Ishikawa (cell line): Measurements from ENCODE around the gene CTNNA3.

Experiments
- CEBPB ChIP-seq: IDR thresholded peaks from 2 replicates; pipeline ENCODE4 v1.6.1; 2012
- CREB1 ChIP-seq: IDR thresholded peaks from 2 replicates; pipeline ENCODE4 v1.6.1; 2012; ENCODE audit warnings: low read depth
- EGR1 ChIP-seq: IDR thresholded peaks from 2 replicates; pipeline ENCODE4 v1.6.1; 2012
- EP300 ChIP-seq: IDR thresholded peaks from 2 replicates; pipeline ENCODE4 v1.6.1; 2012; ENCODE audit warnings: borderline replicate concordance
- FOXM1 ChIP-seq: IDR thresholded peaks from 2 replicates; pipeline ENCODE4 v1.6.1; 2012; ENCODE audit warnings: low read depth, borderline replicate concordance
- NFIC ChIP-seq: IDR thresholded peaks from 2 replicates; pipeline ENCODE4 v1.6.1; 2012
- RAD21 ChIP-seq: IDR thresholded peaks from 2 replicates; pipeline ENCODE4 v1.6.1; 2012; ENCODE audit warnings: low read depth
- TAF1 ChIP-seq: IDR thresholded peaks from 2 replicates; pipeline ENCODE4 v1.6.1; 2012; ENCODE audit warnings: low read depth, mild to moderate bottlenecking
- TCF12 ChIP-seq: IDR thresholded peaks from 2 replicates; pipeline ENCODE4 v1.6.1; 2012; ENCODE audit warnings: low read depth
- TEAD4 ChIP-seq: IDR thresholded peaks from 2 replicates; pipeline ENCODE4 v1.6.1; 2012
- YY1 ChIP-seq: IDR thresholded peaks from 2 replicates; pipeline ENCODE4 v1.6.1; 2012; ENCODE audit warnings: low read depth
- ZBTB7A ChIP-seq: IDR thresholded peaks from 2 replicates; pipeline ENCODE4 v1.6.1; 2012; ENCODE audit warnings: low read depth
- TF ChIP-seq, protein P1 (sequence below): IDR thresholded peaks from 2 replicates; pipeline ENCODE4 v1.6.1; 2012
- TF ChIP-seq, protein P2 (sequence below): IDR thresholded peaks from 2 replicates; pipeline ENCODE4 v1.6.1; 2012
- TF ChIP-seq, protein P3 (sequence below): IDR thresholded peaks from 2 replicates; pipeline ENCODE4 v1.6.1; 2012; ENCODE audit warnings: low read depth, mild to moderate bottlenecking

Gene CTNNA3

DNA sequence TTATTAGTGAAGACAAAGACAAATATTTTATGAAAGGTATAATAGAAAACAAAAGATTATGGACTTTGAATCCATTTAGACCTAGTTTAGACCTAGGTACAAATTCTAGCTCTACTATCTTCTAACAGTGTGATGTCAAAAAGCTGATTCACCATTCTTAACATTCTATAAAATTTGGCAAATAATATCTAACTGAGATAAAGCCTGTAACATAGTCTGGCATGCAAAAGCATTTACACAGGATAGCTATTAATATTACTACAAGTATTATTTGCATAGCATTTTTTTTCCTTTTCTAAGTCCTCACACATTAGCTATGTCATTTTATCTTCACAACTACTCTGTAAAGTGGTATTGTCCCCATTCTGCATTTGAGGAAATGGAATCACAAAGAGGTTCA is 949.7 kb downstream of the CTNNA3 start:
- TF ChIP-seq, protein P1, sequence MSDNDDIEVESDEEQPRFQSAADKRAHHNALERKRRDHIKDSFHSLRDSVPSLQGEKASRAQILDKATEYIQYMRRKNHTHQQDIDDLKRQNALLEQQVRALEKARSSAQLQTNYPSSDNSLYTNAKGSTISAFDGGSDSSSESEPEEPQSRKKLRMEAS, result no peak
- no peak for TF ChIP-seq TEAD4
- no peak for TF ChIP-seq FOXM1
- no peak for TF ChIP-seq EGR1
- no peak for TF ChIP-seq NFIC
- no peak for TF ChIP-seq RAD21
- TF ChIP-seq, protein P2, sequence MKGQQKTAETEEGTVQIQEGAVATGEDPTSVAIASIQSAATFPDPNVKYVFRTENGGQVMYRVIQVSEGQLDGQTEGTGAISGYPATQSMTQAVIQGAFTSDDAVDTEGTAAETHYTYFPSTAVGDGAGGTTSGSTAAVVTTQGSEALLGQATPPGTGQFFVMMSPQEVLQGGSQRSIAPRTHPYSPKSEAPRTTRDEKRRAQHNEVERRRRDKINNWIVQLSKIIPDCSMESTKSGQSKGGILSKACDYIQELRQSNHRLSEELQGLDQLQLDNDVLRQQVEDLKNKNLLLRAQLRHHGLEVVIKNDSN, result no peak
- TF ChIP-seq TAF1, result no peak
- TF ChIP-seq CEBPB, result no peak
- TF ChIP-seq TCF12, result no peak
- TF ChIP-seq, protein P3, sequence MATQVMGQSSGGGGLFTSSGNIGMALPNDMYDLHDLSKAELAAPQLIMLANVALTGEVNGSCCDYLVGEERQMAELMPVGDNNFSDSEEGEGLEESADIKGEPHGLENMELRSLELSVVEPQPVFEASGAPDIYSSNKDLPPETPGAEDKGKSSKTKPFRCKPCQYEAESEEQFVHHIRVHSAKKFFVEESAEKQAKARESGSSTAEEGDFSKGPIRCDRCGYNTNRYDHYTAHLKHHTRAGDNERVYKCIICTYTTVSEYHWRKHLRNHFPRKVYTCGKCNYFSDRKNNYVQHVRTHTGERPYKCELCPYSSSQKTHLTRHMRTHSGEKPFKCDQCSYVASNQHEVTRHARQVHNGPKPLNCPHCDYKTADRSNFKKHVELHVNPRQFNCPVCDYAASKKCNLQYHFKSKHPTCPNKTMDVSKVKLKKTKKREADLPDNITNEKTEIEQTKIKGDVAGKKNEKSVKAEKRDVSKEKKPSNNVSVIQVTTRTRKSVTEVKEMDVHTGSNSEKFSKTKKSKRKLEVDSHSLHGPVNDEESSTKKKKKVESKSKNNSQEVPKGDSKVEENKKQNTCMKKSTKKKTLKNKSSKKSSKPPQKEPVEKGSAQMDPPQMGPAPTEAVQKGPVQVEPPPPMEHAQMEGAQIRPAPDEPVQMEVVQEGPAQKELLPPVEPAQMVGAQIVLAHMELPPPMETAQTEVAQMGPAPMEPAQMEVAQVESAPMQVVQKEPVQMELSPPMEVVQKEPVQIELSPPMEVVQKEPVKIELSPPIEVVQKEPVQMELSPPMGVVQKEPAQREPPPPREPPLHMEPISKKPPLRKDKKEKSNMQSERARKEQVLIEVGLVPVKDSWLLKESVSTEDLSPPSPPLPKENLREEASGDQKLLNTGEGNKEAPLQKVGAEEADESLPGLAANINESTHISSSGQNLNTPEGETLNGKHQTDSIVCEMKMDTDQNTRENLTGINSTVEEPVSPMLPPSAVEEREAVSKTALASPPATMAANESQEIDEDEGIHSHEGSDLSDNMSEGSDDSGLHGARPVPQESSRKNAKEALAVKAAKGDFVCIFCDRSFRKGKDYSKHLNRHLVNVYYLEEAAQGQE, result no peak
- no peak for TF ChIP-seq CREB1
- TF ChIP-seq ZBTB7A, result no peak
- no peak for TF ChIP-seq YY1
- TF ChIP-seq EP300, result no peak

DNA sequence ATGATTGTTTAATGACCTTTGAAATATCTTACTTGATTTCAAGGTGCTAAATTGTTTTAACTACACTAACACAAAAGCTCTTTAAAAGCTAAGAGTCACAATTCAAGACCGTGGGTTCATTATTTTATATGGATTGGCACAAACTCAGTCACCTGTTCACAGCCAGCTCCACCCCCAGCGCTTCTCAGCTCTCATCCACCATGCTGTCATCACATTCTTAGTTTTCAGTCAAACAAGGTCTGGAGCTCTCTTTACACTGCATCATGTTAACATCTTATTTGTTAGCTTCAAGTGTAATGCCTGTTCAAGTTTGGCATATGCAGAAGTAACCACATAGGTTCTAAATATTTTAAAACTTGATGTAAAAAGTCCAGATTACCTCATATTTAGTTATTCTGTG is 951.1 kb downstream of the CTNNA3 start:
- TF ChIP-seq TAF1, result no peak
- TF ChIP-seq NFIC, result no peak
- TF ChIP-seq, protein P1, result no peak
- no peak for TF ChIP-seq EGR1
- TF ChIP-seq CEBPB, result no peak
- no peak for TF ChIP-seq CREB1
- no peak for TF ChIP-seq TCF12
- TF ChIP-seq FOXM1, result no peak
- no peak for TF ChIP-seq ZBTB7A

DNA sequence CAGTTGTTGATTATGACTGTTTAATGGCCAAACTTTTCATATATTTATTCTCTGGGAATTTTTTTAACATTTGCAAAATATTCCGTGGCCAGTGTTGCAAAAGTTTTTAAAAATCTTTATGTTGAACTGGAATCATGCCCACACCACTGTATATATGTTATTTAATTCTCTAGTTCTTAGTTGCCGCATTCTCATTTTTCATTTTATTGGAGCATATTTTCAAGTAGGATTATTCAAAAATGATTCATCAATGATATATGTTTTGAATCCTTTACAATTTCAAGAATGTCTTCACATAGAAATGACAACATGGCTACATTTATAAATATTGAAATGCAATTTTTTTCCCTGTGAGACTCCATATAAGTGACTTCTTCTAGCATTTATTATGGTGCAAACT is 958.8 kb downstream of the CTNNA3 start:
- no peak for TF ChIP-seq YY1
- TF ChIP-seq, protein P3, result no peak
- no peak for TF ChIP-seq CEBPB
- no peak for TF ChIP-seq NFIC
- TF ChIP-seq, protein P2, result no peak
- TF ChIP-seq TAF1, result no peak
- no peak for TF ChIP-seq TEAD4
- TF ChIP-seq, protein P1, result no peak
- no peak for TF ChIP-seq ZBTB7A
- no peak for TF ChIP-seq CREB1
- TF ChIP-seq EGR1, result no peak
- TF ChIP-seq FOXM1, result no peak
- TF ChIP-seq TCF12, result no peak

DNA sequence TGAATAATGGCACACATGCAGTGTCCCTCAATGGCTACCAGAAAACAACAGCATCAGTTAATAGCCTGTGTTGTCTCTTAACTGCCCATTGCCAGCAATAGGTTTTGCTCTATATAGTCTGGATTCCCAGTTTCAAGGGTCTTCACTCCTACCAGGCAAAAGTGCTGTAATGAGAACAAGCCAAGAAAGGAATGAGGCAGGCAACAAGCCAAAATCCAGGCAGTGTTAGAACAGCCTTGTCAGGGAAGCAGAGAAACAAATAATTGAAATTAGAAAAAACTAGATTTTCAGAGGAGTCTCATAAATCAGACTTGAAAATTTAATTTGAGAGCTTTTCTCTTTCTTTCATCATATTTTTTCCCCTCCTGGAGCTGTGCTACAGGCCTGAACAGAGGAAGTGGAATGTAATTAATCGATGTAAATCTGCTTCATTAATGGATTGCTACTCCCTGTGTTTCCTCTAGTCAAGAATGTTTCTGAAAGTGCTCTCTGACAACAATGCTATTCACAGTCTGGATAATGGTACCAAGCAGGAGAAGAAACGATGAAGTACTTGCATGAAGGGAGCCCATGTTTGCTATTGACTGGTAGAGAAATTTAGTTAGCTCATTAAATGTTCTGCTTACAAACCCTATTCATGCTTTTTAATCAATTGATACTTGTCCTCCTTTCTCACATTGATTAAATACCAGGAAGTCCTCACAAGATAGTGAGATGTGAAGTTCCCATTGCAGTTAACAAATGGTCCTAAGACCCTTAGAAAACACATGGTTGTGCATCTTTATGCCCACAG is 972.2 kb downstream of the CTNNA3 start:
- TF ChIP-seq CEBPB (no peak), TEAD4 (no peak), NFIC (no peak), CREB1 (no peak), YY1 (no peak)

DNA sequence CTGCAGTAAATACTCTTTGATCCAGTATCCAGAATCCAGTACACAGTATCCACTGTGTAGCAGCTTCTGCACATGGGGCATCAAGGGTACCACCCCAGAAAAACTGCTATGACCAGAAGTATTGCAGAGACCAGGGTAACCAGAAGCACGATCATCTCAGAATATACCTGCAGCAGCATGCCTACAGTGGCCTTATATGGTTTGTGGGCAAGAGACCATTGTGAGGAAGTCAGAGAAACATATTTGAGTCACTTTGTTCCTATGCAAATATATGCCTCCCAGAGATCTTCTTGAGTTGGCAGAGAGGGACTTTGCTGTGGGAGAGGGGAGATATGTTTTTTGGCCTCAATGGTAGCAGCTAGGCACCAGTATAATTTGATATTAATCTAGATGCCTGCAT is 976.5 kb downstream of the CTNNA3 start:
- TF ChIP-seq EGR1 (no peak), CEBPB (no peak), FOXM1 (no peak), TCF12 (no peak), ZBTB7A (no peak), EP300 (no peak), NFIC (no peak), YY1 (no peak), CREB1 (no peak), TAF1 (no peak), RAD21 (no peak), TEAD4 (no peak)
- TF ChIP-seq, protein P1, result no peak
- TF ChIP-seq, protein P3, result no peak
- TF ChIP-seq, protein P2, result no peak
